Germinal center (tissue), 1 donor: ENCODE data around the gene KBTBD4.
A peak's percentile ranks its signal among the peaks of the same experiment; 100 is the strongest.

ENCODE experiments used
- DNase-seq: peaks from one replicate; pipeline ENCODE4 v3.0.0; 2012; ENCODE audit warnings: mixed read lengths, low spot score

The KBTBD4 gene

GRCh38 chr11:47578524-47579494, at the start of gene KBTBD4, which contains the start of gene NDUFS3:
KBTBD4 (minus strand) TSS chr11:47578970; CDS start chr11:47578951, 19 bp downstream.
NDUFS3 (plus strand) TSS chr11:47579074; CDS start chr11:47579092, 18 bp downstream.
- peak; percentile 89 for DNase-seq

GRCh38 chr11:47628026-47628425, 49.3 kb upstream of the KBTBD4 start:
- no peak for DNase-seq

GRCh38 chr11:47626234-47626633, 47.5 kb upstream of the KBTBD4 start:
- no peak for DNase-seq

- DNase-seq: no peak
Measured at GRCh38 chr11:47620836-47621378, 42.1 kb upstream of the KBTBD4 start.

GRCh38 chr11:47617417-47617809, 38.6 kb upstream of the KBTBD4 start:
- DNase-seq: no peak

DNA sequence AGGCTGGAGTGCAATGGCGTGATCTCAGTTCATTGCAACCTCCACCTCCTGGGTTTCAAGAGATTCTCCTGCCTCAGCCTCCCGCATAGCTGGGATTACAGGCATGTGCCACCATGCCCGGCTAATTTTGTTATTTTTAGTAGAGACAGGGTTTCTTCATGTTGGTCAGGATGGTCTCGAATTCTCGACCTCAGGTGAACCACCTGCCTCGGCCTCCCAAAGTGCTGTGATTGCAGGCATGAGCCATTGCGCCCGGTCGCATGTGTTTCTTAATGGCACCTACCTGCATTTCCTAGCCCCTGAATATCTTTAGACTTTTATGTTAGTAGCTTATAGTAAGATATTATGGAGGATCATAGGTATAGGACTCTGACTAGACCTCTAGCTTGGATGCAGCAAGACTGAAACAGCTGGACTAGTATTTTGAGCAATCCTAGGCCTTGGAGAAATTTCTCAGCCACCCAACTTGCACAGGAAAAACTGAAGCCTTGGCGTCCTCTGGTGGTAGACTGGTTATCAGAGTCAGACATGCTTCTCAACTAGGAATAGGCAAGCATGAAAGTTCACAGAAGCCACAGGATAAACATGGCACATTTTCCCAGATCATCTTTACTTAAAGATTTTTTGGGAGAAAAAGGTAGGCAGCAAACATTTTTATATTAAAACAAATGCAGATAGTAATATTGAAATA, 38.1 kb upstream of the KBTBD4 start:
- no peak for DNase-seq

DNA sequence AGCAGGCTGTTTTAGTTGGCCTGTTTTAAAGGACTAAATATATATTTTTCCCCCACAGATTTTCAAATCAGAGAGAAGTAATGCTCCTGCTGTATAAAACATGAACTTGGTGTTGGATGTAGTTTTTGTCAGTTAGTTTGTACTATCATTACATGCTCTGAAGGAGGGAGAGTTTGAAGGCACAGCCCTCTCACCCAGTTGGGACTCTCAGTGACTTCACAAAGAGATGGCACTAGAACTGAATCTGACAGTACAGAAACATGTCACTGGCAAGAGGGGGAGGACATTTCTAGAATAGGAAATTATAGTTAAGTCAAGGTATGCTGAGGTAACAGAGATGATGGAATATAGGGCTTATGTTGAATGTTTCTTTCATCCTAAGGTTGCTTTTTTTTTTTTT, 36.5 kb upstream of the KBTBD4 start:
- no peak for DNase-seq

GRCh38 chr11:47611348-47611794, 32.6 kb upstream of the KBTBD4 start:
- peak; percentile 52 for DNase-seq

- DNase-seq: no peak
Measured at GRCh38 chr11:47609675-47610074, 30.9 kb upstream of the KBTBD4 start.

GRCh38 chr11:47607380-47607779, 28.6 kb upstream of the KBTBD4 start:
- no peak for DNase-seq

DNA sequence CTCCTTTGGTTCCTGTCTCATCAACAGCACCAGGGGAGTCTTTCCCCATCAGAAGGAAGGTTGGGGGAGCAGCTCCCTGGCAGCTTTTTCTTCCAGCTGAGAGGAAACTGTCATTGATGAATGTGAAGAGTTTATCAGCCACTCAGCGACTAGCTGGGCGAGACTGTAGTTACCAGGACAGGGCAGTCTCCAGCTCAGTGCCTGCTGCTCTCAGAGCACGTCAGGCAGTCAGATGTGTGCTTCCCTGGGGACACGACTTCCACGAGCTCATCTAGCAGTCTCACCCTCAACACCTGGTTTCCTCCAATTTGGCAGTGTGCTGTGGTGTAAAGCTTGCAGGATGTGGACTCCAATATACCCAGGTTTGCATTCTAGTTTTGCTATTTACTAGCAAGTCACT, 28.0 kb upstream of the KBTBD4 start:
- DNase-seq: no peak

GRCh38 chr11:47605921-47606320, 27.2 kb upstream of the KBTBD4 start:
- DNase-seq: no peak

DNA sequence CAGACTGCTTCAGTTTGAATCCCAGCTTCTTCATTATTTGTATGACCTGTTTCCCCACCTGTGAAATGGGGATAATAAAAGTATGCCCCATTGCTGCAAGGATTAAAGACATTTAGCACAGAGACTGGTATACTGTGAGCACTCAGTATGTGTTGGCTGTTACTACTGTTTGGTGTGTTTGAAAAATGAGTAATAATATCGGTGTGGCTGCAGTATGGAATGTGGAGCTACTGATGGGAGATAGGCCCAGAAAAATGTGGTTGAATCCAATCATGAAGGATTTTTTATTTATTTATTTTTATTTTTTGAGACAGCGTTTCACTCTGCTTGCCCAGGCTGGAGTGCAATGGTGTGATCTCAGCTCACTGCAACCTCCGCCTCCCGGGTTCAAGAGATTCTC, 24.5 kb upstream of the KBTBD4 start:
- DNase-seq: no peak

DNA sequence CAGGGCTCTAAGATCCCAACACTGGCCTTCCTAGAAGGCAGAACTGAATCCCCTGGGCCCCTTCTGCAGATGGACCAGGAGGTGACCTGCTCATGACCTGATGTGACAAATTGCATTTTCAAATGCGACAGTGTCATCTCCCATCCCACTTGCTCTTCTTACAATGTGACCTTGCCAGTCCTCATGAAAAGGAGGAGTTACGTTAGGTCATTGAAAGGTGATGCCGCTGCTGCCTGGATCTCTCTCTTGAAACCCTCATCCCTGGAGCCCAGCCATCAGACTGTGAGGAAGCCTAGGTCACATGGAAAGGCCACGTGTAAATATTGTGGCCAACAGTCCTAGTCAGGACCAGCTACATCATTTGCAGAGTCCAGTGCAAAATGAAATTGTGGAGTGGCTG, 21.1 kb upstream of the KBTBD4 start:
- no peak for DNase-seq

DNA sequence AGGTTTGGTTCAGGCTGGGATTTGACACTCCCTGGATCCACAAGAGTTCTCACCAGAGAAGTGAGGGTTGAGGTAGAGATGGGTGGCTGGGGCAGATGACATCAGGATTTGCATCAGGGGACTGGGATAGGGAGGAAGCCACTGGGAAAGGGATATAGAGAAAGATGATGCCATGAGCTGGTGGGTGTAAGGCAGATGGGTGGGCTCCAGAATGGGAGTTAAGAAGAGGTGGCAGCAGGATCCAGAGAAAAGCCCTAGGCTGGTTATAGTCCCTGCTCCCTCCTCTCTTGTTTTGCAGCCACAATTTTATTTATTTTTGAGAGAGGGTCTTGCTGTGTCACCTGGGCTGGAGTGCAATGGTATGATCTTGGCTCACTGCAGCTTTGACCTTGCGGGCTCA, 17.2 kb upstream of the KBTBD4 start:
- no peak for DNase-seq

DNA sequence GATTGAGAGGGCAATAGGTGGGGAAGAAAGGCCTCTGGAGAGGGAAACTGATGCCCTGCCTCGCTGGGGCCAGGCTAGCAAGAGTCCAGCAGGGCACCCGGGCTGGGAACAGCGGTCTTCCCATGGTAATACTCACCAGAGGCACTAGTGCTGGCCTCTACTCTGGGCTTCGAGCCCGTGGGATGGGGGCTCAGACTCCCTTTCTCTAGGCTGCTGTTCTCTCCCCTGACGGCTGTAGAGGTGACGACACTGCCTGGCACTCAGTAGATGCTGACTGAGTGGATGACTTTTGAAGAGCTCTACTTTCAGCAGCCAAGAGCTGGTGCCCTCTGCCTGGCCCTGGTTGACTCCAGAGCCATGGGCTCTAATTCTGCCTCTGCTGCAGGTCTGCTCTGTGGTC, 16.3 kb upstream of the KBTBD4 start:
- DNase-seq: no peak

GRCh38 chr11:47593934-47594855, 15.4 kb upstream of the KBTBD4 start, which contains the start of gene C1QTNF4:
C1QTNF4 (minus strand) TSS chr11:47594411; CDS start chr11:47590810, 3,601 bp downstream.
- DNase-seq: no peak

DNA sequence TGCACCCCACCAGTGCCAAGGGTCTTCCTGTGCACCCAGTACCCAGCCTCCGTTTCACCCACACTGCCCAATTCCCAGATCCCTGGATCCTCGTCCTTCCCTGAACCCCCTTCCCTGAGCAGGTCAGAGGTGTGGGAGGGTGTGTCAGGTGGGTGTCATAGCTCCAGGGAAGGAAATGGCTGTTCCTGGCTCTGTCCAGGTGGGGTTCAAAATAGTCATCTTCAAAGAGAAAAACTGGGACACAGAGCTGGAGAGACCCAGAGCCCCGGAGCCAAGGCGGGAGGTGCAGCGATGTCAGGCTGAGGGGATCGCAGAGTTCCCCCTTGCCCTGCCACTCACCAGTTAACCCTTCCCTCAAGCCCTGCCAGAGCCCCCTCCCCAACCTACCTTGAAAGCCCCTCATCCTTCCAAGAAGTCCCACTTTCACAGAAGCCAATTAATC, 14.7 kb upstream of the KBTBD4 start:
- no peak for DNase-seq

DNA sequence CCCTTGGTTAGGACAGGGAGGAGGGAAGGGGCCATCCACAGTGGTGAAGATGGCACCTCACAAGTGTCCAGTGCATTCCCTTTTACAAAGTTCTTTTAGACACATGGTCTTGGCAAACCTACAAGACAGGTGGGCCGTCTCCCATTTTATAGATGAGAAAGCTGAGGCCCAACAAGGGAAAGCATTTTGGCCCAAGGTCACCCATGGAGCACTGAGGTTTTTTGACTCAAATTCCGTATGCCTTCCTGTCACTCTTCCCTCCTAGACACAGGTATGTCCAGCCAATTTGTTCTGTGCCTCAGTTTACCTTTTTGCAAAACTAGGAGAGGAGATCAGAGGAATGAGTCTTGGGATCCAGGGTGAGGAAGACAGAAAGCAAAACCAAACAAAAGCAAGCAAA, 14.2 kb upstream of the KBTBD4 start:
- no peak for DNase-seq

DNA sequence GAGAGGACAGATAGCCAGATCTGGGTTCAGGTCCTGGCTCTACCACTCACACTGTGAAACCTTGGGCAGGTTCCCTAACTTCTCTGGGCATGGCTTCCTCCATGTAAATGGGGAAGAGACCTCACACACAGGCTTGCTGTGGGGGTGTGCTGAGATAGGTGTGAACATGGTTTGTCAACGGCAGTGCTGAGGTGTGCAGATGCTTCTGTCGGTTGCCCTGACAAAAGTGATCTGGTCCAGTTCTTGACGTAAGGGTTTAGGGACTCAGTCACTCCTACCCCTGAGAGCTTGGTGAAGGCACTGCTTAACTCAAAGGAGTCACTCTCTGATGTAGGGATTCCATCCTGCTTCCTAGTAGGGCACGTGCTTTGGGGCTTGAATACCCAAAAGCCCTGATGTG, 13.5 kb upstream of the KBTBD4 start:
- no peak for DNase-seq

DNA sequence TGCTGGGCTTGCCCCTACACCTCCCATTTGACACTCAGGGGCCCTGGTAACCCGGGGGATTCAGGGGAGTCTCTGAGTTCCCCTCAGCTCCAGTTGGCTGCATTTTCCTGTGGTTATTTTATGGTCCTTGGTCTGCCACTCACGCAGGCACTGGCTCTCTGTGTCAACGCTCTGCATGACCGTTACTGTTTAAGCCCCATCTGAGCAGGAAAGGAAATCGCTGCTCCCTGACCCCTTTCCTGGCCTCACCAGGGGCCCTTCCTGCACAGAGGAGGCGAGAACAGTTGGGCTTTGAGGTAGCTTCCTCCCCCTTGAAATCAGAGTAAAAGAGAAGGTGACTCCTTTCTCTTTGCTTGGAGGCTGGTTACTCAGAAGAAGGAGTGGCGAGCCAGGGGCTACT, 13.0 kb upstream of the KBTBD4 start:
- no peak for DNase-seq
